SKM-1 treated with dmso at 0.1 percent for 144 hours (cell line): ENCODE results near the gene OSBPL1A.

Experiments used
- DNase-seq: peaks from one replicate; lab custom pipeline; 2025; ENCODE audit not compliant: unreplicated experiment; lab: John Stamatoyannopoulos, UW

Gene OSBPL1A

DNA sequence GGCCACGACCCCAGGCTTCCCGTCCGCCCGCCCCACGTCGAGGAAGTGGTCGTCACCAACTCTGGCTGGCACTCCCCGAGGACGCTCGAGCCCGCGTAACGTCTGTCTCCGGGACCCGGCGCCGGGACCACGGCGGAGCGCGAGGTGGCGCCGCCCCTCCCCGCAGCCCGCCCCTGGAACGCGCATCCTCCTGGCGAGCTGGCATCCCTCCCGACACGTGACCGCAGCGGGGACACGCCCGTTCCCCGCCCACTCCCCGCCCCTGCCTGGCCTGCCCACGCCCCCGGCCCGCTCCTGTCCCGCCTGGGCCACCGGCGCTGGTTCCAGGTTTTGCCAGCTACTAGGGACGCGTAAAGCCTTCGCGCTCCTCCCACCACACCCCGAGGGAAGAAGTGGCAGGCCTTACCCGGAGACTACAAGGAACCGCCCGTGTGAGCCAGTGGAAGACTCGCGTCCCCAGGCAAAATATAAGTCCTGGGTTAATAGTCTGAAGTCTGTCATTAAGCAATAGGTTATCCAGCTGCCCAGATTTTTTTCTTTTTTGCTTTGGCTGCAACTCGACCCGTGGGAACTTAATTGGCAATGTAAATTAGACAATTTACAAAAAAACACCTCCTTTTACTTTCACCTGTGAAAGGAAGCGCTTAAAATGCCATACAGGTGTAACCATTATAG lies at the start of gene OSBPL1A:
TSS of gene OSBPL1A (minus strand) at position 131 of the 675 bp plus-strand sequence. CDS start 20,291 bp downstream, outside the sequence.
- DNase-seq: peak; percentile 91

DNA sequence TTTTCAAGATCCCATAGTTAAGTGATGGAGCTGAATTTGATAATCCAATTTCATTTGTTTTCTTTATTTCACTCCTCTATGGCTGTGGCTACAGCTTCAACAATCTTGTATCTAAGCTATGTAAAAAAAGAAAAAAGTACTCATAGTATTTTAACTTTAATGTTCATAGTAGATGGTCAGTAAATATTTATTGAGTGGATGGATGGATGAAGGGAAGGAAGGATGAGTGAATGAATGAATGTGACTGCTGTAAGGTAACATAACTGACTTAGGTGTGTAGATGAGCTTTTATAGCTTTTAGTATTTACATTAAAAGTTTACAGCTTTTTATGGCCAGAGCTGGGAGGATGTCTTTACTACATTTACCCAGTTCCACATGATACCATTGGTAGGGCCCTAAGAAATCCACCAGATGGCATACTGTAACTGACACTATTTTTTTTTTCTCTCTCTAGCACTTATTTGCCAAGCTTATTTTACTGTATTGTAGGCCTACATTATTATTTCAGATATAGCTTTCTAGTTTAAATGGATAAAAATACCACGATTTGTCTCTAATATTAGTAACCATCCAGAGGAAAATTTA lies 49.4 kb upstream of the OSBPL1A start:
- no peak for DNase-seq

DNA sequence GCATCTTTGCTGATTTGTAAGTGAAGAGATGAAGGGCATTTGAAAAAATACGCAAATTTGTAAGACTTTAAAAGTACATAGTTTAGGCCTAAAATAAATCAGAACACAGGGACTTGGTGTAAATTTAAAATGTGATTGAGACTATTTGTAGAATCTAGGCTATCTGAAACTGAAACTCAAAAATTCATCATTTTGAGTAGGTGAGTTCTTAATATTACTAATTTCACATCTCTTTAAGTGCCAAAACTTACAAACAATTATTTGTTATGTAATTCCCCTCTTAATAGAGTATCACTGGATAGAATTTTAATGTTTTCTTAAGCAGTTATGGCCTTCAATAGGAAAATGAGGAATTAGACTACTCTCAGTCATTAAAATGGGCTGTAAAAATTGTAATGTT lies 48.8 kb upstream of the OSBPL1A start:
- DNase-seq: no peak

DNA sequence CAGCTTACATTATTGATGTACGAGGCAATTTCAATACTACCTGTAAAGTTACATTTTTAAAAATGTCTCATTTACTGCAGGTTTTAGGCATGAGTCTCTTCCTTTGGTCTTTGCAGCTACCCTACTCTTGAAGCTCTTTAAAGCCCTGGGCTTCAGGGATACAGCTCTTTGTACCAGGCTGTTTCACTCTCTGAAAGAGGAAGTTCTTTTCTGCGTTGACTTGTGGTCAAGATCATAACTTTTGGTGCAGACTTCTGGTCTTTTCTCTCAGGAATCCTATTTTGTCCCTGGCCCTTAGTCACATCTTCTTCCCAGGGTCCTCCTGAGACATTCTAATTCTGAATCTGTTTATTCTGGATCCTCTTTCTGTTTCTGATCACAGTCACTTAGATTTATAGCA lies 46.2 kb upstream of the OSBPL1A start:
- DNase-seq: peak; percentile 67

DNA sequence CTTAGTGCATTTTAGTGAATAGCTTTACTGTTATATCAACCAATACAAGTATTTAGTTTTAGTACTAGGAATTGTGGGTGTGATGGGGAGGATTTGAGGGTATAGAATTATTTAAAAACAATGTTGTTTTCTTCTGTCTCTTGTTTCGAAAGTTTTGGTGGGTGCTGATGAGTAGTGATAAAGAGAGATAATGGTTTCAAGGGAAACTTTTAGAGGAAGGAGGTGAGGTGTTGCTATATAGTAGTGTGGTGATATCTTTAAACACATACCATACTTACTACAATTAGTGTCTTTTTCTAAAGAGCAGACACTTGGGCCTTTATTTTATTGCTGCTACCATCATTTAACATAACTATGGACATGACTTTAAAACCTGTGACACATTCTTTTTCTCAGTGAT lies 39.3 kb upstream of the OSBPL1A start:
- DNase-seq: no peak

DNA sequence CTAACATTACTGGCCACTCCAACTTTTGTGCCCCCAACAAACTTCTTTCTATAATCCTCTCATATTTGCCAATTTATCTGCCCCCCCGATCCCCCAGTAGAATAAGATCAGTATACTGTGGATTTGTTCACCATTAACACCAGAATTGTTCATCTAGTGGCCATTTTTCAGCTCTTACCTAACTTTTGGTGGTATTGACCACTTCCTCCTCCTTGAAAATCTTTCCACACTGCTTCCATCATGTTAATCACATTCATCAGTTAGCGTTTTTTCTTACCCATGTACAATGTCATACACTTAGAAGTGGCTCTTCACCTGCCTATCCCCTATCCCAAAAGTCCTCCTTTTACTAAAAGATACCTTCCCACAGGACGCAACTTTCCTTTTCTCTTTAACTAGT lies 35.0 kb upstream of the OSBPL1A start:
- peak; percentile 76 for DNase-seq

DNA sequence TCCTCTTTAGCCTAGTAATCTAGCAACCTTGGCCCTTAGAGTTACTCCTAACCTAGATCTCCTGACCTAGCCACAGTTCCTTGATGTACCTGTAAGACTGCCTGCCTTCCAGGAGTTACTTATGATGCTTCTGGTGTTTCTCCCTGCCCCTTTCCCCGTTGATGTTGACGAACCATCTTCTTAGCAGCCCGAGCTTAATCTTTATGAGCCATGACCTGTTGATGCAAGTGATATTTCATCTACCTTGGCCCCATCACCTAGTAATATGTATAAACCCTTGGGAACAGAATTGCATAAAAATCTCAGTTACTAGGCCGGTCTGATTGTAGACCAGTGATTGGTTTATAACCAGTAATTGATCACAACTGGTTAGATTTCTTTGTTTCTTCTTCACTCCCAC lies 31.6 kb upstream of the OSBPL1A start:
- DNase-seq: no peak

DNA sequence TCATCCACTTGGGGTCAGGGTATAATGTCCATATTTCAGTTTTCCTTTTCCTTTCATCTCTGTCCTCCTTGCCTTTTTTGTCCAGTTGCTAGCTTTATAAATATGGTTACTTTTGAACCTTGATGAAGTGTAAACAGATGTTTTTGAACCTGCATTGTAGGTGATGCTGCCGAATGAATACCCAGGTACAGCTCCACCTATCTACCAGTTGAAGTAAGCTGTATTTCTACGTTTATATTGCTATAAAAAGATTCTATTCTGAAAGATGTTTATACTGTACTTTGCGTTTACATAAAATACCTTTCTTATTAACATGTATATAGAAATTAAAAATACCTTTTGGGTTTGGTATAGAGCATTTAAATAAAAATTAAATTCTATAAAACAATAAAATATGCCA lies 31.1 kb upstream of the OSBPL1A start:
- no peak for DNase-seq

DNA sequence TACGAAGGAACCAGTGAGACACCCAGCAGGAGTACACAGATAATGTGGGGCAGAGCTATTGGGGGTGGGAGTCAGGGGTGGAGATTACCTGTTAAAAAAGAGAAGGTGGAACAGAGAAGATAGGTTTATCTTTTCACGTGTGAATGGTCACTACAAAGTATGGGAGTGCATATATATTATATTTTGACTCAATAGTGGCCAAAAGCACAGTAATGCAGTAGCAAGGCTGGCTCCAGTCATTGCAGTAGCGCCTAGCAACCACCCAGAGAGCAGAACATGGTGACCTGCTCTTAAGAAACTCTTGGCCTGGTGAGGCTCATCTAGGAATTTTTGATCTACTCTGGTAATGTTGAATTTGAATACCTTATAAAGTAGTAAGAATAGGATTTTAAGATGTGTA lies 29.9 kb upstream of the OSBPL1A start:
- no peak for DNase-seq

DNA sequence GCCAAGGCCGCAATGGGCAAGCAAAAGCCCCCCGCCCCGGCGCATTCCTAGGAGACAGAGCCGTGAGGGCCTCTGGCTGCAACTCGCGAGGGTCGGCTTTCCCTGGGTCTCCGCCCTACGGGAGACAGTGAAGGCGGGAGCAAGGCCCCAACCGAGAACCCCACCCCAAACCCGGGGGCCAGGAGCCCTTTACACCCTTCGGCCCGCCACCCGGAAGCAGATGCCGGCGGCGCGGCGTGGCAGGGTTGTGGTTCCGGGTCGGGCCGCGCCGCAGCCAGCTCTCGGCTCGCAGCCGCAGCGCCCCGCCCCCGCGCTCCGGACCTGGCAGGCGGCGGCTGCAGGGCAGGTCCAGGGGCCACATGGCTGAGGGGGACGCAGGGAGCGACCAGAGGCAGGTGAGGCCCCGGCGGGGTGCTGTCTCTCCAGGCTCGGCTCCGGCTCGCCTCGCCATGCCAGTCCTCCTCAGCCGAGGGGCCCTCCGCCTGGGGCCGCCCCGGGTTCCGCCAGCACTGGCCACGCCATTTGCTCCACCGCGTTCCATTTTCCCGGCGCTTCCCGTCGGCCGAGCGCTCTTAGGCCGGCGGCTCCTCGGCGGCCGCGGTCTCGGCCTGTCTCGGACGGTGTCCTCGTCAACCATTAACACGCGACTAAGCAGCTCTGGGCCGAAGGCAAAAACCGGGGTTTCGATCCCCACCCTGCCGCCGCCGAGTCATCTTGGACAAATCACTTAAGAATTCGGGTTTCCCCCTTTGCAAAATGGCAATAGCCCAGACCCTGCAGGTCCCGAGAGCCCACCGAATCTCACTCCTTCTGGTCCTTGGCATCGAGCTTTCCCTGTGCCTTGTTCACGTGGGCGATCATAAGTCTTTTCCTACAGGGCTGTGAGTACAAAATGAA lies 29.0 kb upstream of the OSBPL1A start, which contains the start of gene IMPACT:
TSS of gene IMPACT (plus strand) at position 273 of the 897 bp plus-strand sequence. CDS start at position 360, 87 bp downstream.
- DNase-seq: peak; percentile 77

DNA sequence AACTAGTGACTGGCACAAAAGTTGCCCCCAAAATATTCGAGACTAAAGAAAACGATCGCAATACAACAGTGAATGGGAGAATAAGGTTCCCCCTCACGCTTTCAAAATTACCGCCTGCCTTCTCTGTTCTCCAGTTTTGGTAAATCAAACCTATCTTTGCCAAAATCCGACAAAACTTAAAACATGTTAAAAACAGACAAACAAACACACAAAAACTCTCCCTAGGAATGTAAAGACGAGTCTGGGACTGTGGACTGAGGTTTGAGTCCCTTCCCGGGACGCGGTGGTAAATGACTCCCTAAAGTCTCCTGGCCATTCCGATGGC lies 28.4 kb upstream of the OSBPL1A start:
- no peak for DNase-seq

DNA sequence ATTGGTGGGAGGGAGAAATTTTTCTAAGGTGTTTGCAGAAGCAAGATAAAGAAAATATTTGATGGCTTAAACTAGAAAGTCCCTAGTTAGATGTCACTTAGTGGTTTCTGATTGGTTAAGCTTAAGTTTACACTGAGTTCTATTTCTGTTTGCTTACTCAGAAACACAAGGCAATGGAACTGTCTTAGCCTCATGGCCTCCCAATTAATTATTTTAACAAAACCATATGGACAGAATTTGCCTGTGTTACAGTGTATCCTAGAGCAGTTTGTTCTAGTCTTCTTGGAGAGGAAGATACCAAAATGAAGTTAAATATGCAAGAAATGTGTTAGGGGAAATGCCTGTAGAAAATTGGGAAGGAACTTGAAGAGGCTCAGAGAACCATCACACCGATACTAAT lies 24.2 kb upstream of the OSBPL1A start:
- DNase-seq: no peak

DNA sequence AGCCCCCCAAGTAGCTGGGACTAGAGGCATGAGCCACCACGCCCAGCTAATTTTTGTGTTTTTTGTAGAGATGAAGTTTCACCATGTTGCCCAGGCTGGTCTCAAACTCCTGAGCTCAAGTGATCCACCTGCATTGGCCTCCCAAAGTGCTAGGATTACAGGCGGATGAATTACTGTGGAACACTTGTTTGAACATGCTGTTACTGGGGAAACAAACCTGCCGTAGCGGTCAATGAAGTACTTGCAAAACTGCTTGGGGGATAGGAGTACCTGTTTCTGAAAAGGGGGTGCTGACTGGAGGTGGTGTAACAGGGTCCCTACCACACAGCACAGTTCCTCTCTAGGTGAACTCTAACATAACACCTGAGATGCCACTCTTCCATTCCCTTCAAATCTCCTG lies 22.9 kb upstream of the OSBPL1A start:
- DNase-seq: no peak

DNA sequence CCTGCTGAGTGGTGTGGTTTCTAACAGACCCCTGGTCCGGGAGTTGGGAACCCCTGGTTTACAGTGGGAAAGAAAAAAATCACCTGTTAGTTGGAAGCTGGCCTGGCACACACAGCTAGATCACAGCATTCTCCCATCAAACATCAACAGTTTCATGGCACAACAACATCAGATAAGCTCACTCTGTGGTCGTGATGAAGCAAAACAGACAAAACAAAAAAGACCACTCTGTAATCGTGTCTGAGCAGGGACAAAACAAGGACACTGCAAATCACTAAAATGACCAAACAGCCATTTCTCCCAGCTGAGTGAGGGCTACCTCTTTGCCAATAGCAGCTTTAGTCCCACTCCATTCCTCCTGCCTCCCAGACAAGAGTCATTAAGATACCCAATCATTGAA lies 19.9 kb upstream of the OSBPL1A start:
- DNase-seq: no peak

DNA sequence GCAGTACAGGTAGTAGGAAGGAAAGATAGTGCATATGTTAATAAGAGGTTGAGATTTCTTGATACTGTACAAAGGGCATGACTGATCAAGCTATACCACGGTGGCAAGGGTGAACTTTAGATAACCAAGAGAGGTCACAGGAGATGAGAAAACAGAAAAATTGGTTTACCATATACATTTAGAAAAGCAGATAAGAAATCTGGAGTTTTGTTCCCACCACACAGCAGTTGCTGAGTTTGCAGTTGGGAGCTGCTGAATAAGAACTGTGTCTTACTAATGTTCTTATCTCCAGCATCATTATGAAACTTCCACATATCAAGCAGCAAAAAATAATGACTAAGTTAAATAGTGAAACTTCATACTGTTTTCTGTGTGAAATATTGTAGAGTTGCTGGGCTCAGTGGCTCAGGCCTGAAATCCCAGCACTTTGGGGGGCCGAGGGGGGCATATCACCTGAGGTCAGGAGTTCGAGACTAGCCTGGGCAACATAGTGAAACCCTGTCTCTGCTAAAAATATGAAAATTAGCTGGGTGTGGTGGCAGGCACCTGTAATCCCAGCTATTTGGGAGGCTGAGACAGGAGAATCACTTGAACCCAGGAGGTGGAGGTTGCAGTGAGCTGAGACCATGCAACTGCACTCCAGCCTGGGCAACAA lies 16.9 kb upstream of the OSBPL1A start:
- no peak for DNase-seq

DNA sequence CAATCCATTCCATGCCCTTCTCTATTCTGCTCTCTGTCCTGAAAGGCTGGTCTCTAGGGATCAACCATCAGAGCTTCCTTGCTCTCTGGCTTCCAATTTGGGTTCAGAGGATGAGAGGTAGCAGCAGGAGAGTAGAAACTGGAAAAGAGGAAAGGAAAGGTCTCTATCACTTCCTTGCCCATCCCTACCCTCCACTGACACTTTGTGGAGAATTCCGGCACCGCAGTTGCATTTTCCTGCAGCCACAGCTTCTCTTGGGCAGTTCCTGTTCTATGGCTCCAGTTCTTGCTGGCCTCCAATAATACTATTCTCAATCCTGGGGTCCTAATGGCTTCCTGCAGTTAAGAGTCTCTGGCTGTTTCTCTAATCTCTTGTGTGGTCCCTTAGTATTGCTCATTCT lies 15.5 kb upstream of the OSBPL1A start:
- DNase-seq: no peak

DNA sequence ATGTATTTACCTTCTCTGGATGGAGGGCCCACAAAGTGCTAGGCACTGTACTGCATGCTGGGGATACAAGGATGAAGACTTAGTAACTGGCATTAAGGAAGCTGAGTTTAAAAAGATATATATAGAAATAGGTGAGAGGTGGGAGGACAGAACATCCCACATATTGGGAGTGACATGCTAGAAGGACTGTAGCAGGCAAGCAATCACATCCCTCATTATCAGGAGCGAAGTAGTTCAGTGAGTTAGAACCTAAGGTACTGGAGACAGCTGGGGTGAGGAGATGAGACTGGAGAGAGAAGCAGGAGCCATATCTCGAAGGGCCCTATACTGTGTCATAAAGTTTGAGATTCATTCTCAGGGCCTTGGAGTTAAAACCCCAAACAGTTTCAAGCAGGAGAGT lies 10.9 kb upstream of the OSBPL1A start:
- DNase-seq: no peak

DNA sequence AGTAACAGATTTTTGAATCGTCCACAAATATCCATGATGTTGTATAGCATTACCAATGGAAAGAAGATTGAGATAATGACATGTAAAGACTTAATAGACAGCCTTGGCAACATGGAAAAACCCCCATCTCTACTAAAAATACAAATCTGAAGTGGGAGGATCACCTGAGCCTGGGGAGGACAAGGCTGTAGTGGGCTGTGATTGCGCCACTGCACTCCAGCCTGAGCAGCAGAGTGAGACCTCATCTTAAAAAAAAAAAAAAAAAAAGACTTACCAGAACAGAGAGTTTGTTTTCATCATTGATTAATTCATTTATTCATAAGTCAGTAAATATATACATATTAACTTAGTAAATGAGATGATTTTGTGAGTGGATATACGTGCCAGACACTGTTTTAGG lies 7.0 kb upstream of the OSBPL1A start:
- no peak for DNase-seq

DNA sequence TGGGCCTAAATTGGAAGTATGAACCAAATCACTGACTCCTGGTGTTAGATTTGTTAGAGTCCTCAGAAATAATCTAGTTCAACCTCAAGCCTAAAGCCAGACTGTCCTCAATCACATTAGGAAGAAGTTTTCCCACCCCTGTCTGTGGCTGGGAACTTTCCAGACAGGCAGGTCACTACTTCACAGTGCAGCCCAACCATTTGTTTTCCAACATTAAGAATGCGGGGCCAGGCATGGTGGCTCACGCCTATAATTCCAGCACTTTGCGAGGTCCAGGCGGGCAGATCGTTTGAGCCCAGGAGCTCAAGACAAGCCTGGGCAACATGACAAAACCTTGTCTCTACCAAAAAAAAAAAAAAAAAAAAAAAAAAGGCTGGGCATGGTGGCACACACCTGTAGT lies 5.5 kb upstream of the OSBPL1A start:
- no peak for DNase-seq

DNA sequence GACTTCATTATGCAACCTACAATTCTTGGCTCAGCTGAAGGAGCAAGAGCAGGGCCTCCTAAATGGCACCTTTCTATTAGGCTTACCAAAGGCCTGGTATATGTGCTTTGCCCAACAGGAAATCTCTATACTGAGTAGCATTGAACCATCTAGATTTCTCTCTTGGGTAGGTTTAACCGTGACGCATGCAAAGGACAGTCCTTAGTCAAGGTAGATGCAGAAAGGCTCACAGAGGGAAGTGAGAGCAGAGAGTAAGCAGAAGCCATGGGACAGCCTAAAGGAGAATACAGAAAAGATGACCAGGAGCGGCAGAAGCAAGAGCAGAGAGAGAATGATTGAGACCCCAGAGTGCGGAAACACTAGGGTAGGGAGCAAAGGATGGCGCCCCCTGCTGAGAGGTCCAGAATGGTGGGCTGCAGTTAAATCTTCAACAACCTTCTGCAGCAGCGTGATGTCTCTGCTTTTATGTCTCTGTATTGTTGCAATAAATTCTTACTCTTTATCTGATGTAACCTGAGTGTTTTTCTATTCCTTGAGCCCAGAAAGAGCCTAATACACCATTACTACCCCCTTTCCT lies 4.7 kb upstream of the OSBPL1A start:
- no peak for DNase-seq

DNA sequence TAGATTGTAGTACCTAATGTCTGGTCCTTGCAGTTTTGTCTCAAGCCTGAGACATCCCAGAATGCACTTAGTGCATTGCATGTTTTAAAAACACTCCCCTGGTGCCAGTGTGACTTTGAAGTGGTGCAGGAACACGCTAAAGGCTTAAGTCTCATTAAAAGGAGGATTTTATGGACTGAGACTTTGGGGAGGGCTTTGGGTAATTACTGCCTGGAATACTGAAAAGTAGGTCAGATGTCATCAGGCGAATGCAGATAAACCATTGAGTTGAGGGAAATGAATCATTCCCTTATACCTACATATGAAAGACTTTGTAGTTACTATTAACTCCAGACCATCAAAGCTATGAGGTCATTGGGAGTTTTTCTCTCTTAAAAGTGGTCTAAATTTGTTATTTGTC lies 3.0 kb upstream of the OSBPL1A start:
- DNase-seq: no peak
